ENCODE results near the gene MYH16.
"Not testable (repeated sequence)": the region's sequence is repeated elsewhere in the genome, so short reads cannot be mapped to it uniquely, and the experiment has no call there.

The MYH16 gene

GRCh38 chr7:99257675-99258074, 15.0 kb upstream of the MYH16 start:
- in situ Hi-C loops (cut with MboI; ENCODE audit: low sequenced_read_pairs), result no loop called here

GRCh38 chr7:99258501-99258900, 14.1 kb upstream of the MYH16 start:
- in situ Hi-C loops (cut with MboI; ENCODE audit: low sequenced_read_pairs), result no loop called here

- in situ Hi-C loops (cut with MboI; ENCODE audit: low sequenced_read_pairs), result no loop called here
Observed at GRCh38 chr7:99260395-99260794, 12.2 kb upstream of the MYH16 start.

DNA sequence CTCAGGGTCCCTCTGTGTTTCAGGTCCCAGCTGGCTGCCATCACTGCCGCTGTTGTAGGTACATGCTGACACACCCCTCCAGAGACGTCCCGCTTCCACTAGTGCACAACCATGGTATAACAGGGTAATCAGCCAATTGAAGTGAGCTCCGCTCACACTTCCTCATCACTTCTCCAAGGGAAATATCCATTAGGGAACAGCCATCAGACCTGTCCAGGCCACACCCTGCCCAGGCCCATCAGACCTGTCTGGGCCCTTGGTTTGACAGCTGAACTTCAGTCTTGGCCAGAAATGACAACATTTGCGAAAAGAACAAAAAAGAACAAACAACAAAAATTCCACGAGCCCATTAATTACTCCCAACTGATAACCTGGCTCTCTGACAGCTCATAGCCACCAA, 11.0 kb upstream of the MYH16 start:
- in situ Hi-C loops (cut with MboI; ENCODE audit: low sequenced_read_pairs), result no loop called here

DNA sequence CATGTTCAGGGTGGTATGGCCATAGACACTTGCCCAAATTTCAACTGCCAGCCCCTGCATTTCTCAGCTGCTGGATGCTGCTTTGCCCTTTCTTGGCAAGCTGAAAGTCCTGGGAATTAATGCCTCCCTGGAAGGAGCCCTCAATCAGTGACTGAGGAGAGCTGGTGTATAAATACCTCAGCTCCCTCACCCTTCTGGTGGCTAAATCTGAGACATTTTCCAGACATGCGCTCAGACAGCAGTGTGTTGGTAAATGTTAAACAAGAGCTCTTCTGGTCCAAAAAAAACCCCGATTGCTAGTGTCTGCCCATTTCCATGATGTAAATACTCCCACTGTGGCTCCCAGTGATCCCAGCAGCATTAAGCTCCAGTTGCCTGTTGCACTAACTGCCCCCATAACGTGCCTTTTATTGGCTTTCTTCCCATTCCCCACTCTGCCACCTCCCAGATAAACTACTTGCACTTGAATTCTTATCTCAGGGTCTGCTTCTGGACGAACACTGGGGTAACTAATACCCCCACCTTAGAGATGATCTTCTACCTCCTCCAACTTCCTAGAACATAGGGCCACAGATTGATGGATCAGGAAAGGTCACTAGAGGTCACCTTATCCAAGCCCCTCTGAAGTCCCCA, 6.7 kb upstream of the MYH16 start:
- in situ Hi-C loops (cut with MboI; ENCODE audit: low sequenced_read_pairs), result no loop called here

DNA sequence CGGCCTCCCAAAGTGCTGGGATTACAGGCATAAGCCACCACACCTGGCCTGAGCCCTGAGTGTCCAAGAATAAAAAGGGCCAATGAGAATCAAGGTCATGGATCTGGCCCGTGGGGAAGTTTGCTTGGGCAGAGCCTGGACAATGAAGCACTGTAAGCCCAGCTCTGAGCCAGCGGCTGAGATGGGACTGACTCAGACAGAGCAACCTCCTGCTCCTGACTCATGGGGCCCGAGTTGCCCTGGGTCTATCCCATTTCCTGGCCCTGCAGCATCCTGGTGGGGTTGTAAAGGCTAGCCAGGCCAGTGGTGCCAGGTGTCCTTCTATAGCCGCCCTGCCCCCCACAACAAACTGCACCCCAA, 5.2 kb upstream of the MYH16 start:
- in situ Hi-C loops (cut with MboI; ENCODE audit: low sequenced_read_pairs), result no loop called here

DNA sequence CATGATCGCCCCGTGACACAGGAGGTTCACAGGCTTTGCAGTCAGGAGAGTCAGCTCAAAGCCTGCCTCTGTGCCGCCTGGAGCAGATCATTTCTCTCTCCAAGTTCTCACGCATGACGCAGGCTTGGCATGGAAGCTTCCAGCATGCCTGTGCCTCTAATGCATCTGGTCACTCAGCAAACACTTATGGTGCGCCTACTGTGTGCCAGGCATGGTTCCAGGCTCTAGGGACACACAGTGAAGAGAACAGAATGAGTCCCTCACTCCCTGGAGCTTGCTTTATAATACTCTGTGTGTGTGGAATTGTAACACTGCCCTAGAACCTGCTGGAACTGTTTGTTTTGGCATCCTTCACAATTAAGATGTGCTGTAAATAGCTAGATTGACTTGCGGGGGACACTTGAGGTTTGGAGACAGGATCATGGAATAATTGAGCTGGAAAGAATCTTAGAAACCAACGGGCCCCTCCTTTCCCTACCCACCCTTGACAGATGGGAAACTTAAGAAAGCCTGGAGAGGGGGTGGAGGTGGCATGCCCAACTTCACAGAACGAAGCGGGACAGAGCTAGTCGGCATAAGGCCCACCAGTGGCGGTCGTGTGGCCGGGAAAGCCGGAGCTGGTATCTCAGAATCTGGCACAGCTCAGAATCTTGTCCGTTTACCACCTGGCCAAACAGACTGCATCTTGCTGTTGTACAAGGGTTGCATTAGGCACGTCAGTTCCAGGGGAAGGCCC, 4.6 kb upstream of the MYH16 start:
- in situ Hi-C loops (cut with MboI; ENCODE audit: low sequenced_read_pairs), result no loop called here

DNA sequence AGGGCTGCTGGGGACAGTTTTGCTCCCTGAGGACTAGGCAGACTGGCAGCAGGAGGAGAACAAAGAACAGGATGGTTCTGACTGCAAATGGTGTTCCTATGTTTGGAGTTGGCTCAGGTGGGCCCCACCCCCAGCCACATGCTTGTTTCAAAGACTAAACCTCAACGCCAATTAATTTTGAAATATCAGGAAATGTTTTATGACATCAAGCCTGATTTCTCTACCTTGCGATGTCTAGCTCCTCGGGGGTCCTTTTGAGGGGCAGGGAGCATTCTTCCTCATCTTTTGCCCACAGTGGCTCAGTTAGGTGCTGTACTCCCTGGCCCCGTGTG, 4.1 kb upstream of the MYH16 start:
- in situ Hi-C loops (cut with MboI; ENCODE audit: low sequenced_read_pairs), result no loop called here

DNA sequence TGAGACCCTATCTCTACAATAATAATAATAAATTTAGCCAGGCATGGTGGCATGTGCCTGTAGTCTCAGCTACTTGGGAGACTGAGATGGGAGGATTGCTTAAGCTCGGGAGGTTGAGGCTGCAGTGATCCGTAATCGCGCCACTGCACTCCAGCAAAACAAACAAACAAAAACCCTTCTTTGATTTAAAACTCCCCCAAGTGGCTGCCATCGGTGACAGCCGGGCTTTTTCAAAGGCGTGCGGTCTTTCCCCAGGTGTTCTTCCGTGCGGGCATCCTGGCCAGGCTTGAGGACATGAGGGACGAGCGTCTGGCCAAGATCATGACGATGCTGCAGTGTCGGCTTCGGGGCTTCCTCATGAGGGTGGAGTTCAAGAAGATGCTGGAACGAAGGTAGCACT, 1.9 kb upstream of the MYH16 start:
- in situ Hi-C loops (cut with MboI; ENCODE audit: low sequenced_read_pairs), result no loop called here

GRCh38 chr7:99273561-99273960, 922 bp downstream of the MYH16 start:
- in situ Hi-C loops (cut with MboI; ENCODE audit: low sequenced_read_pairs), result not testable (repeated sequence)

GRCh38 chr7:99274908-99275307, 2.3 kb downstream of the MYH16 start:
- in situ Hi-C loops (cut with MboI; ENCODE audit: low sequenced_read_pairs), result not testable (repeated sequence)

- in situ Hi-C loops (cut with MboI; ENCODE audit: low sequenced_read_pairs), result no loop called here
Observed at GRCh38 chr7:99275496-99275895, 2.9 kb downstream of the MYH16 start.

DNA sequence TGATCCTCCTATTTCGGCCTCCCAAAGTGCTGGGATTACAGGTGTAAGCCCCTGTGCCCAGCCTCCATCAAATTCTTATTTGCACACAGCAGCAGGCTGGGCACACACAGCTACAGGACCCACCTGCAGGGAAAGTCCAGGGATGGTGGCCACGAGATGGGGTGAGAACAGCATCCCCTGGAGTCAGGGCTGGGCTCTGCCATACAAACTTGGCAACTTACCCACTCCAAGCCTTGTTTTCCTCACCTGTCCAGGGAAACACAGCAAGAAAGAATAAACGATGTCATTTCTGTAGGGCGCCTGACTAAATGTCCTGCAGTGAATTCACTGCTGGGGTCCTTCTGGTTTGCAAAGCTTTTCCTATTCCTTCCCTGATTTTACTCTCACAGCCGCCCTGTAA, 5.5 kb downstream of the MYH16 start:
- in situ Hi-C loops (cut with MboI; ENCODE audit: low sequenced_read_pairs), result no loop called here

DNA sequence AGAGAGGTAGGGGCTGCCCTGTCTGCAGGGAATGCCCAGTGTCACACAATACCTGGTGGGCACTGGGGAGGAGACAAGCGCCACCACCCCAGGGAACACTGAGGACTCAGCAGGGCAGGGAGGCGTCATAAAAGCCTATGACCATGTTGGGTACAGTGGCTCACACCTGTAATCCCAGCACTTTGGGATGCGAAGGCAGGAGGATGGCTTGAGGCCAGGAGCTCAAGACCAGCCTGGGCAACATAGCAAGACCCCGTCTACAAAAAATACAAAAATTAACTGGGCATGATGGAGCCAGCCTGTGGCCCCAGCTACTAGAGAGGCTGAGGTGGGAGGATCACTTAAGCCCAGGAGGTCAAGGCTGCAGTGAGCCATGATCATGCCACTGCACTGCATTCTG, 11.5 kb downstream of the MYH16 start:
- in situ Hi-C loops (cut with MboI; ENCODE audit: low sequenced_read_pairs), result not testable (repeated sequence)

DNA sequence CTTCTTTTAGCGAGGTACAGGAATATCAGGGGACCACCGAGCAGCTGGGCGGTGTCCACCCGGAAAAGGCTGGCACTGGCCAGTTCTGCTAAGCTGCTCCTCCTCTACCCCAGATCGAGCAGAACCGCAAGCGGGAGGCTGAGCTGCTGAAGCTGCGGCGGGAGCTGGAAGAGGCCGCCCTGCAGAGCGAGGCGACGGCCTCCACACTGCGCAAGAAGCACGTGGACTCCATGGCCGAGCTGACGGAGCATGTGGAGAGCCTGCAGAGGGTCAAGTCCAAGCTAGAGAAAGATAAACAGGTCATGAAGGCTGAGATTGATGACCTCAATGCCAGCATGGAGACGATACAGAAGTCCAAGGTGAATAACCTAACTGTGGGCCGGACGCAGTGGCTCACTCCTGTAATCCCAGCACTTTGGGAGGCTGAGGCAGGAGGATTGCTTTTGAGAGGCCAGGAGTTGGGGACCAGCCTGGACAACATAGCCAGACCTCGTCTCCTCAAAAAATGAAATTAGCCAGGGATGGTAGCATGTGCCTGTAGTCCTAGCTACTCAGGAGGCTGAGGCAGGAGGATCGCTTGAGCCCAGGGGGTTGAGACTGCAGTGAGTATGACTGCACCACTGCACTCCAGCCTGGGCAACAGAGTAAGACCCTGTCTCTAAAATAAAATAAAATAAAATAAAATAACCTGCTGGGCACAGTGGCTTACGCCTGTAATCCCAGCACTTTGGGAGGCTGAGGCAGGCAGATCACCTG, 15.3 kb downstream of the MYH16 start:
- in situ Hi-C loops (cut with MboI; ENCODE audit: low sequenced_read_pairs), result no loop called here

GRCh38 chr7:99289185-99289584, 16.5 kb downstream of the MYH16 start:
- in situ Hi-C loops (cut with MboI; ENCODE audit: low sequenced_read_pairs), result no loop called here

DNA sequence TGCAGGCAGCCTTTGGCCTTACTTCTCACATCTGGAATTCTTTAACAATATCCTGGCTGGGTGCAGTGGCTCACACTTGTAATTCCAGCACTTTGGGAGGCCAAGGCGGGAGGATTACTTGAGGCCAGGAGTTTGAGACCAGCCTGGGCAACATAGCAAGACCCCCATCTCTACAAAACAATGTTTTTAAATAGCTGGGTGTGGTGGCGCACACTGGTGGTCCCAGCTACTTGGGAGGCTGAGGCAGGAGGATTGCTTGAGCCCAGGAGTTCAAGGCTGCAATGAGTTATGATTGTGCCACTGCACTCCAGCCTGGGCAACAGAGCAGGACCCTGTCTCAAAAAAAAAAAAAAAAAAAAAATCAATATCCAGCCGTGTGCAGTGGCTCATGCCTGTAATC, 17.5 kb downstream of the MYH16 start:
- in situ Hi-C loops (cut with MboI; ENCODE audit: low sequenced_read_pairs), result not testable (repeated sequence)

- in situ Hi-C loops (cut with MboI; ENCODE audit: low sequenced_read_pairs), result no loop called here
Observed at GRCh38 chr7:99290980-99291607, 18.5 kb downstream of the MYH16 start.

GRCh38 chr7:99292127-99292526, 19.5 kb downstream of the MYH16 start:
- in situ Hi-C loops (cut with MboI; ENCODE audit: low sequenced_read_pairs), result no loop called here

DNA sequence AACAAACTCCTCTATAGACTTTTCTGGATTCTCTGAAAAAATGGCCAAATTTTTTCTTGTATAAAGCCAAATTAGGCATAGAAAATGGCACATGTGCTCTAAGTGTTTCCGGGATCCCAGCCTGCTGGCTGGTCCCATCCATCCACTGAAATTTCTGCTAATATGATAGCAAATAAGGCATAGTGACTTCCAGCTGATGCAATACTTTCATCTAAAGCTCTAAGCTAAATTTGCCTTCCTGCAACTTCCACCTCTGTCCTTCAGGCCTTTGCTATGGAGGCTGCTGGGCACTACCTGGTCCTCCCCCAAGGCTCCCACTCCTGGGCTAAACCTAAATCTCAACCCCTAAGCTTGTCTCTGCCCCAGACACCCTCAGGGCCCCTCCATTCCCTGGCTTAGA, 20.5 kb downstream of the MYH16 start:
- in situ Hi-C loops (cut with MboI; ENCODE audit: low sequenced_read_pairs), result no loop called here

GRCh38 chr7:99293650-99294049, 21.0 kb downstream of the MYH16 start:
- in situ Hi-C loops (cut with MboI; ENCODE audit: low sequenced_read_pairs), result no loop called here

DNA sequence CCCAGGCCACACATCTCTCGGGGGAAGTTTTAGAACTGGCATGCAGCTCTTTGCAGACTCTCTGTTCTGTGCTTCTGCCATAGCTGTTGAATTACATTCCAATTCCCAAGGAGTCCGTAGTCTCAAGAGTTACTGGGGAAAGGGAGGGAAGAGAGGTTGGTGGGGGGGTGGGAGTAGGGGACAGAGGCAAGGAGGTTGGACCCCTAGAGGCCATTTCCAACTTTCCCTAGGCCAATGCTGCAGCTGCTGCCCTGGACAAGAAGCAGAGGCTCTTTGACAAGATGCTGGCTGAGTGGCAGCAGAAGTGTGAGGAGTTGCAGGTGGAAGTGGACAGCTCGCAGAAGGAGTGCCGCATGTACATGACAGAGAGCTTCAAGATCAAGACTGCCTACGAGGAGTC, 23.8 kb downstream of the MYH16 start:
- in situ Hi-C loops (cut with MboI; ENCODE audit: low sequenced_read_pairs), result no loop called here

All from HL-60/S4 treated with retinoic acid at 250 ng/mL for 4 days and 3 days (cell line).